DMS53 (cell line): ENCODE data around the gene AIM2.
A peak's percentile ranks its signal among the peaks of the same experiment; 100 is the strongest.
"Not testable (repeated sequence)": the region's sequence is repeated elsewhere in the genome, so short reads cannot be mapped to it uniquely, and the experiment has no call there.

Experiments
- DNase-seq: peaks from one replicate; lab custom pipeline; 2025; lab: John Stamatoyannopoulos, UW

AIM2 gene

DNA sequence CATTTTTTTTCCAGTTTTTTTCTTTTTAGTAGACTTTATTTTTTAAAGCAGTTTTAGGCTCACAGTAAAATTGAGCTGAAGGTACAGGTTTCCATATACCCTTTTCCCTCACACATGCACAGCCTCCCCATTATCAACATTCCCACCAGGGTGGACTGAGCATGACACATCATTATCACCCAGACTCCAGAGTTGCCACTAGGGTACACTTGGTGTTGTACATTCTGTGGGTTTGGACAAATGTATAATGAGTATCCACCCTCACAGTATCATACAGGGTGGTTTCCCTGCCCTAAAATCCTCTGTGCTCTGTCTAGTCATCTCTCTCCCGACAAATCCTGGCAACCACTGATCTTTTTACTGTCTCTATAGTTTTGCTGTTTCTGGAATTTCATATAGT is 3.0 kb upstream of the AIM2 start:
- DNase-seq: no peak

DNA sequence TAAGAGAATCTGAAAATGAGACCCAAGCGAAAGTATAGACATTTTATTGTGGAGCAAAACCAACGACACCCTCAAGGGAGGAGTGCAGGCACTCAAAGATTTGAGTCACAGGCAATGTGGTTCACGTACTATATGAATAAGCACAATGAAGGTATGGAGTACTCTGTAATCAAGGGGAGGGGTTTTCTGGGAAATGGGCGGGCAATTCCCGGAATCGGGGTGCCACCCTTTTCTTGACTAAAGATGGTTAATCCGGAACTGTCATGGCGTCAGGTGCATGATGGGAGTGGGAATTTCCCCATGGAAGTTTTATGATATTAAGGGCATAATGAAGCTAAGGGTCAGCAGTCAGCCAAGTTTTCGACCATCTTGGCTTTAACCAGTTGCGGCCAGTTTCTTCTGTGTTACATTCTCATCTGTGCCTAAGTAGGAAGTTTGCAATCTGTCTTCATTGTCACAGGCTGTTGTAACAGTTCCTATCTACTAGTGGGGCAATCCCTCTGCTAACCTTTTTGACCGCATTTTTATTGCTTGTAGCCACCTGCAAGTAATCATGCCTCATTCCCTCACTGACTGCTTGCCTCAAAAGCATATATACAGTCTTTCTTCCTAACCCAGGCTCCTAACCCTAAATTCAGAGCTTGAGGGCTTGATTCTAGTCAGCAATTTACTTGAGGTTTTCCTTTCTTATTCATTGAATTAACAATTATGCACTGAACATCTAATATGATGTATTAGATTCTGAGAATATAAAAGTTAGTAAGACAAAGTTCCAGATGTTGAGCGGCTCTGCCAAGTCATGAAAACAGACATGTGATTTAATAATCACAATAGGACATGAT is 775 bp upstream of the AIM2 start:
- no peak for DNase-seq

DNA sequence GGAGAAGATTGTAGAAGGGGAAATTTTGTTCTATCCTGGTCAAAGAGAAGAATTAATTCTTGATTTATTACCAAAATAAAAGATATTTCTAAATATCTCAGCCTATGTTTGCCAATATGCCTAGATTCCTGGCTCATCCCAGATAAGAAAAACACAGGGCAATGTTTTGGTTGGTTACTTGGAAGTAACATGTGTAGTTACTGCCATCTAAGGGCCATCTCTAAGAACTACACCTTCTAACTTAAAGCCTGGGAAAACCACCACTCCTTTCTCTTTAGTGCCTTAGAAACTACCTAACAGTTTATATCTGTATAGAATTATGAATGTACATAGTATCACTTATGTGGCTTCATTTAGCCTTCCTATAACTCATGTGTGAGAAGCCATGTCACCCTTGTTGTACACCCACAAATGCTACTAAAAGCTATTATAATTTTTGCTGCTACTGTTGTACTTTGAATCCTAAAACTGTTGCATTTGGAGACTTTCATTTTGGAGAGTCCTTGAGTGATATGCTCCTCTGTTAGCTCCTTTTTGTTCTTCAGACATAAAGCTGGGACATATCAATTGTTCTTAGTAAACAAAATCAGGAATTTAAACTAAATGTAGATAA is 4.5 kb downstream of the AIM2 start:
- peak; percentile 81 for DNase-seq

DNA sequence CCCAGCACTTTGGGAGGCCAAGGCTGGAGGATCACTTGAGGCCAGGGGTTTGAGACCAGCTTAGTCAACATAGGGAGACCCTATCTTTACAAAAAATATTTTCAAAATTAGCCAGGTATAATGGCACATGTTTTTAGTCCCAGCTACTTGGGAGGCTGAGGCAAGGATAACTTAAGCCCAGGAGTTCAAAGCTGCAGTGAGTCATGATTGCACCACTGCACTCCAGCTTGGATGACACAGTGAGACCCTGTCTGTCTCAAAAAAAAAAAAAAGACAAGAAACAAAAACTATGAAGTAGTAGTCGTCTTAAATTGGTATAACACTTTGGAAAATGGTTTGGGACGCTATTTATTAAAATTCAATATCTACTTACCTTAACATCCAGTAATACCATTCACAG is 7.7 kb downstream of the AIM2 start:
- no peak for DNase-seq

DNA sequence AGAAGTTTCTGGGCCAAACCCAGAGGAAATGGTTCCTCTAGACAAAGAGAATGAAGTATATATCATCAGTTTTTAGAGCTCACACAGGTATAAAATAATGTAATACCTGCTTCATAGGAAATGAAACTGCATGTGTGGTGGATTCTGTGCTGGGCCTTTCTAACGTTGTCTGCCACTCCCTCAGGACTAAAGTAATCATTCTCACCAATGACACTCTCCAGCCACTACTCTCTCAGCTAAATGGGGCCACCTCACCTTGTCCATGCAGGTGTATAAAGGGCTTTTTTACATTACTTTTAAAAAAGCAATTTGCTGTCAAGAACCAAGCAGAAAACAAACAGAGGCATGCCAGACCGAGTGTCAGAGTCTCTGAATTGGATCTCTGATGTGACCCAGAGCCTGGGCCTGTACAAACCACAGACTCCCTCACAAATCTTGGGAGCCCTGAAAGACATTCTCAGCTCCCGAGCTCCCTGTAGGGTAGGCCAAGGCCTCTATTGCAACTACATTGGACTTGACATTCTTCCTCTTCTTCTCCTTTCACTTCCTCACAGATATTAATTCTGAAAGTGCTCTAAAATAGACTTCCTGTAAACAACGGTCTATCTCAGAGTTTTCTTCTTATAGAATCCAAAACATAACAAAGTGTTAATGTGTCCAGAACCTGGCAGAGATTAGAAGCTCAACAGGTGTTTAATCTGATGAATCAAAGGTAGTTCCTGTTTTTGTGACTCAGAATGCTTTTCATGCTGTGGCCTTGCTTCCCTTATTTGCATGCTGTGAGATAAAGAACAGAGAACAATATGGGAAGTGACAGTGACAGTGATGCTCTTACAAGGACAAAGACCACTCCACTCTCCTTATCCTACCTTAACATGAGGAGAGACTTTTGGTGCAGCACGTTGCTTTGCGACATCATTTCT is 8.6 kb downstream of the AIM2 start:
- DNase-seq: peak; percentile 7

DNA sequence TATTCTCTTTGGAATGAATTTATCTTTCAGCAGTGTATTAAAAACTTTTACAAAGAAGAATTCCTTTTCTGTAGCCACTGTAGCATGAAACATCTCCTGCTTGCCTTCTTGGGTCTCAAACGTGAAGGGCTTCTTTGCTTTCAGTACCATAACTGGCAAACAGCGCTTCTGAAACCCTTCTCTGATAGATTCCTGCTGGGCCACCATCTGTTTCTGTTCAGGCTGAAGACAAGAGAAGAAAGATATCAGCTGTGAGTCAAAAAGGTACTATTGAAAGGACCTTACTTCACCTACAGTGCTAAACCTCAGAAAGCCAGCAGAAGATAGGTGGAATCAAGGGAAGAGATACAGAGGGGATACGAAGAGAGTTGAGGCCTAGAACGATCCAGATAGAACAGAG is 10.5 kb downstream of the AIM2 start:
- no peak for DNase-seq

DNA sequence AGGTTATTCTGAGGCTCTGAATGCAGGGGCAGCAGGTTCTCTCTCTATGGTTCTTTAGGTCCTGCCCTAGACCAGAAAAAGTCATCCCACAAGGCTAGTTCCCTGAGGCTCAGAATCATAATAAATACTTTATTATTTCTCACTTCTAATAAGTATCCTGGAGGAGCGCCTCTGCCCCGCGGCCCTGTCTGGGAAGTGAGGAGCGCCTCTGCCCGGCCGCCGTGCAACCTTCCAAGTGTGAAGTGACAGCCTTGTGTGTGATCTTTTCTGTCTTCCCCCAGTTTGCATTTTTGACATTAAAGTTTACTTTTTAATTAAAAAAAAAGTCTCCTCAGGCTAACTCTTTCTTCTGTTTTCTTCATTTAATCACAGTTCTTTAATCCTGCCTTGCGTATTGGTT is 11.5 kb downstream of the AIM2 start:
- no peak for DNase-seq

DNA sequence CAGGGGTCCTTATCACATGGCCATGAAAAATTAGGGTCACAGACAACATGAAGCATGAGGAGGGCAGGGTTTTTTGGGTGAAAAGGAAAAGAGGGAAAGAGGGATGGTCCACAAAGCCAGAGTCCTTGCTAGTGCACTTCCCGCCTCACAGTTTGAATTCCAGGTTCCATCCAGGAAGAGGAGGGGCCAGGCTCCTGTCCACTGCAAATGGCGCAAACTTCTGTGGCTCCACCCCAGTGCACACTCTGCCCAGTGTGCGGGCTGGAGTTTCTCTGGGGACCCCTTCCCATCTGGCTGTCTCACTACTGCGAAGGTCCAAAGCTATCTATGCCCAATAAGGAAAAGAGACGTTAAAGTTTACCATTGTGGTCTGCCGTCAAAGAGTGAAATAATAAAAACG is 17.8 kb downstream of the AIM2 start:
- no peak for DNase-seq

DNA sequence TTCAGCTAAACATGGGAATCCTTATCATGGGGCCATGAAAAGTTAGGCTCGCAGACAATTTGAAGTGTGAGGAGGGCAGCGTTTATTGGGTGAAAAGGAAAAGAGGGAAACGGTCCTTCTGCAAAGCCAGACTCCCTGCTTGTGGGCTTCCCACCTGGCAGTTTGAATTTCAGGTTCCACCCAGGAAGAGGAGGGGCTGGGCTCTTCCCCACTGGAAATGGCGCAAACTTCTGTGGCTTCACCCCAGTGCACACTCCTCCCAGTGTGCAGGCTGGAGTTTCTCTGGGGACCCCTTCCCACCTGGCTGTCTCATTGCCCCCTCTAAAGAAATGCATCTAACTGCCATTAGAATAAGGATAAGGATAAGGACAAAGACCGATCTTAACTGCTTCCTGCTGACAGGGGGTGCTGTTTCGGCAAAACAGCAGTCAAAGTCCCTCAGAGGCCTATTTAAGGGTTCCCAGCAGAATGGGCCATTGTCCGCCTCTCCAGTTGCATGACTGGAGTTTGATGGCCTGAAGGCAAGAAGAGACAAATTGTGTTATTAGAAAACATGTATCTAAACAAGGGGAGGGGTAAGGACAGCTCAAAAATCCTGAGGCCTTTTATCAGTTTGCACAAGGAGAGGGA is 20.4 kb downstream of the AIM2 start:
- no peak for DNase-seq

DNA sequence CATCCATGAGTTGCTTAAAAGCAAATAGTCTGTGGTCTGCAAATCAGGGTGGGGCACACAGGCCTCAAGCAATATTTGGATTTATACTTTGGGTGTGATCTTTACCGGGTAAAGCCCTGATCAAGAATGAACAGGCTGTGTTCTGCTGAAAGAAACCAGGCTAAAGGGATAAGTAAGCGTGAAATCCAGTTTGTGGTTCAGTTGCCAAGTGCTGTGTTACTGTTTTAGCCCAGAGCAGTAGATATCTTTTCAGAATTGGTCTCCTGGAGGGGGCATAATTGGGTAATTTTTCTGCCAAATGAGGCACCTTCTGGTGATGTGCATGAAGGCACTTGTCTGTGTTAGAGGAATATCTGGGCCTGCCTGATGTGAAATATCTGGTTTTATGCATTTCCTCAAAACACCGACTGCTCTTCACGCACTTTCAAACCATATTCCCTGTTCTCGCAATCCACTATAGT is 21.4 kb downstream of the AIM2 start:
- no peak for DNase-seq

DNA sequence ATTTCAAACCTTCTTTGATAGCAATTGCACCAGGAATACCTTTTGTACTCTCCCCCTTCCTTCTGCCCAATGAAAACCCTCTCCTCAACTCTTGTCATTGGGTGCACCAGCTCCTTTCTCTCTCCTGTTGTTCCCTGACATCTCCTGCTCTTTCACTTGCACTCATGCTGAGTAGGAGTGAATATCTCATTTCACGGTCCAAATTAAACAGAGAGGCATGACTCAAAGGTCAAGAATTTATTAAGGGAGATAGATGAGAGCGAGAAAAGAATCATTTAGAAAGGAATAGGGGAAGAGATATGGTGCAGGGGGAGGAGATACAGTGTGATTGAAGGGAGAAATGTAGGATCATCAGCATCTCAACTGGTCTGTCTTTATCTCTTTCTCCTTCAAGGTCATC is 22.1 kb downstream of the AIM2 start:
- peak; percentile 40 for DNase-seq

DNA sequence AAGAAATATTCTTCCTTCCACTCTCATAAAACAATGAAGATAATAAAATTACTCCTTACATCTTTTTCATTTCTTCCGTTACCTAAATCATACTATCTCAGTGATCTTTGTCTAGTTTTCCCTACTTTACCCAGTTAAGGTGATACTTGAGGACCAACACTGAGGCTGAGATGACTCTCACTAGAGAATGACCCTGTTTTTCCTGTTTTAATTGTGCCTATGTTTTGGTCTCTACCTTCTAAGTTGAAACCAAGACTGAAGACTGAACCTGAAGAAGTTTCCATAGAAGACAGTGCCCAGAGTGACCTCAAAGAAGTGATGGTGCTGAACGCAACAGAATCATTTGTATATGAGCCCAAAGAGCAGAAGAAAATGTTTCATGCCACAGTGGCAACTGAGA is 25.1 kb downstream of the AIM2 start:
- no peak for DNase-seq

DNA sequence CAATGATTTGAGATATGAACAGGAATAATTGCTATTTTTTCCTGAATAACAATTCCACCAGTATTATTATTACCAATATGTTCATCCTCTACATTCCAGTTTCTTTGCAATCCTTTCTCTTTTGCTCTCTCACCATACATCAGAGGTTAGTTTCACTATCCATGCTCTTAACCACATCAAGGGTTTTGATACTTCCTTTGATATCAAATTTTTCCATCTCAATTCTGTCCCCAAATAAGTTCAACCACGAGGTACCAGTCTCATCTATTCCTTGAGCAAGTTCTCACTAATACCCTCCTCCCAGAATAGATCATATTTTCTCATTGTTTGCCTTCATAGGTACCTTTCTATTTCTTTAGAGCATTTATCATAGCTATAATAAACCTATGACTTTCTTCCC is 30.1 kb downstream of the AIM2 start:
- DNase-seq: not testable (repeated sequence)

DNA sequence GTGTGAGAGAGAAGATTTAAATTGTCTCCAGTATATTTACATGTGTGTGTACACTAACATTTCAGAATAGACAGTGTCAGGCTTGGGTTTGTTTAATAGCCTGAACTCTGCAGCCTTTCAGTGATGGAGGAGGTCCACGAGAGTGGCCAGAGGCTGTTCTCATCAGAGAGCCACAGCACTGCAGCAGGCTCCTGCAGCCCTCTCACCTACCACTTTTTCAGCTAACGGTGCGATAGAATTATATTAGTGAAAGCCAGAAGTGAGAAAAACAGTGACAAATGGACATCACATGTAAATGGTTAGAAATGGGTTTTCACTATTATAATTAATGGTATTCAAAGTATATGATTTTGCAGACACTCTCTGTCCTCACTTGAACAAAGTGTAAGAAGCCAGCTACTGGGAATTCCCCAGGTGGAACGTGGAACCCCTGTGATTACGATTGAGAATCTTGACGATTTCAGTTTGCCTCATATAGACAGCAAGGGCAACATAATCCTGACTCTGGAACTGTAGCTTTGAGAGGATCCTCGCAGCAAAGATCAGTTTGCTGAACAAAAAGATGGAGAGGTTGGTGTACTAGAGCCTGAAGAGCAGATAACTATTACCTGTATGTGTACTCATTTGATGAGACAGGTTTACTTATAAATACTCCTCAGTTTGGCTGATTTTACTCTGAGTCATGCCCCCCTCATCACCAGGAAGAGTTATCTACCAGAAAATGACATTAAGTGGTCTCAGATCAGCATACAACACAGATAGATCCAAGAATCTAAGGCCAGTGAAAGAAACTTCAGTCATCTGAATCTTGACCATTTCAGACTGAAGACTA is 35.5 kb downstream of the AIM2 start:
- DNase-seq: no peak

DNA sequence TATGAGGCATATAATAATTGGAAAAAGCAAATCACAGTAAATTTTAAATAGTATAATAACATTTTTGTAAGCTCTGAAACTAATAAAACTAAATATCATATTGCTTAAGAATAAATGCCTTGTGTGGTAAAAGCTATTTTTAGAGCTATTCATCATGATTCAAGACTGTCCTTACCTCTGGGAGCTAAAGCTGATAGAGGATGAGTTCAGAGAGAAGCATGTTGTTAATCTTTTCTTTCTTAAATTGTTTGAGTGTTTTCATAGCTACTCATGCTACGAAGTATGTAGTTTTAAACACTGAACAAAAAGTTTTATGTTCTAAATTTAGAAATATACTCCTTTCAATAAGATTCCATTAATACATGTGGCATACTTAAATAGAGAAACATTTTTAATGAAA is 36.4 kb downstream of the AIM2 start:
- no peak for DNase-seq

DNA sequence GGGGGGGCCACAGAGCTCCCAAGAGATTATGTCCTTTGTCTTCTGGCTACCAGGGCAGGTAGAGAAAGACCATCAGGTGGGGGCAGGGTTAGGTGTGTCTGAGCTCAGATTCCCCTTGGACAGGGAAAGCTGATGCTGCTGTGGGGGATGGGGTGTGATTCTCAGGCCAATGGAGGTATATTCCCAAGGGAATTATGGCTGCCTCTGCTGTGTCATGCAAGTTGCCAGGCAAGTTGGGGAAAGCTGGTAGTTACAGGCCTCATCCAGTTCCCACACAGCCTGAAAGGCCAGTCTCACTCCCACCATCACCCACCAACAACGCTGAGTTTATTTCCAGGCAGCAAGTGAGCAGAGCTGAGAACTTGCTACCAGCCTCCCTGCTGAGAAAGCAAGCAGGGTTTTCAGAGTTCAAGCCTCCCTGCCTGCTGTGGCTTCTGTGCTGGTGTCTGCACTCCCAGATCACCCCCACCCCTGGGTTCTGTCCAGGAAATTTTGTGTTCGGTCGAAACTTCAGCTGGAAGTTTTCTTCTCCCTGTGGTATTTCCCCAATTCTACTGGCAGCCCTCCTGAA is 45.6 kb downstream of the AIM2 start:
- DNase-seq: no peak

DNA sequence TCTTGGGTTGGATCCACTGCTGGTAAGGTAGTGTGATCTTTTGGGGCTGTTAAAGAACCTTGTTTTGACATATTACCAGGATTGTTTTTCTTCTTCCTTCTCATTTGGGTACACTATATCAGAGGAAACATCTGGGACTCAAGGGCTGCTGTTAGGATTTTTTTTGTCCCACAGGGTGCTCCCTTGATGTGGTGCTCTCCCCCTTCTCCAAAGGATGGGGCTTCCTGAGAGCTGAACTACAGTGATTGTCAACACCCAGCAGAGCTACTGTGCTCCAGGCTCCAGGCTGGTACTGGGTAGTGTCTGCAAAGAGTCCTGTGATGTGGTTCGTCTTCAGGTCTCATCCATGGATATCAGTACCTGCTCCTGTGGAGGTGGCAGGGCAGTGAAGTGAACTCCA is 46.3 kb downstream of the AIM2 start:
- no peak for DNase-seq

DNA sequence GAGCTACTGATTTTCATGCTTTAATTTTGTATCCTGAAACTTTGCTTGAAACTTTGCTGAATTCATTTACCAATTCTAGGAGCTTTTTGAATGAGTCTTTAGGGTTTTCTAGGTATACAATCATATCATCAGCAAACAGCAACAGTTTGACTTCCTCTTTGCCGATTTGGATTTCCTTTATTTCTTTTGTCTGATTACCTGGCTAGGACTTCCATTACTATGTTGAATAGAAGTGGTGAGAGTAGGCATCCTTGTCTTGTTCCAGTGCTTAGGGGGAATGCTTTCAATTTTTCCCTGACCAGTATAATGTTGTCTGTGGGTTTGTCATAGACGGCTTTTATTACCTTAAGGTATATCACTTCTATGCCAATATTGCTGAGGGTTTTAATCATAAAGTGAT is 49.7 kb downstream of the AIM2 start:
- not testable (repeated sequence) for DNase-seq

DNA sequence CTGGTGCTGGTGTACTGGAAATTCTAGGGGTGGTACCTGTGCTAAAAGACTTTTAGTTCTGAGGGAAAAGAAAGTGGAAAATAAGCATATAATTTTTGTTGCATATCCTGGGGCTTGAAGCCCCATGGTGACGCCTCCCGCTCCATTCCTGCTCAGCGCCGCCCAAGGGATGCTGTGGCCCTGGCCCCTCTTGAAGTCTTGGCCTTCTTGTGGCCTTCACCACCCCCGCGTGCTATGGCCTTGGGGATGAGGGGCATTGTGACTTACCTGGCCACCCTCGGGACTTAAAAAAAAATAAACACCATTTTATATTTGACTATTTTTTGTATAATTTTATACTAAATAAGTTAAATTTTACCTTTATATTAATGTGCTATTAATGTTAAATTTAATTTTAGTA is 51.5 kb downstream of the AIM2 start:
- DNase-seq: no peak

DNA sequence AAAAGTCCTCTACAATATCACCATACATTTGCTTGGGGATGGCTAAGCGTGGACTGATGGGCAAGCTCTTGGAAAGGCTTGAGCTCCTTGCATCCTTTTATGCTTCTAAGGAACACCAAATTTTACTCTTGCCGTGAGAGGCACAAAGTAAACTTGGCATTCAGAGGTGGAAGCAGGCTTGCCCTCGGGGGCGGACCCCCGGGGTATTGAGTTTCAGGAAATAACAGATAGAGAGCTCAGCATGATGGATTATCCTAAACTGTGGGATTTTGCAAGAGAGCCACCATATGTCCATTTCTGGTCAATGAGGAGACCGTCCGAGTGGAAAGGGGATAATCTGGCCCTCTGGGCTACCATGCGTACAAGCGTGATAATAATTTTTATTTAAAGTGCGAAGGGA is 52.8 kb downstream of the AIM2 start:
- DNase-seq: no peak

DNA sequence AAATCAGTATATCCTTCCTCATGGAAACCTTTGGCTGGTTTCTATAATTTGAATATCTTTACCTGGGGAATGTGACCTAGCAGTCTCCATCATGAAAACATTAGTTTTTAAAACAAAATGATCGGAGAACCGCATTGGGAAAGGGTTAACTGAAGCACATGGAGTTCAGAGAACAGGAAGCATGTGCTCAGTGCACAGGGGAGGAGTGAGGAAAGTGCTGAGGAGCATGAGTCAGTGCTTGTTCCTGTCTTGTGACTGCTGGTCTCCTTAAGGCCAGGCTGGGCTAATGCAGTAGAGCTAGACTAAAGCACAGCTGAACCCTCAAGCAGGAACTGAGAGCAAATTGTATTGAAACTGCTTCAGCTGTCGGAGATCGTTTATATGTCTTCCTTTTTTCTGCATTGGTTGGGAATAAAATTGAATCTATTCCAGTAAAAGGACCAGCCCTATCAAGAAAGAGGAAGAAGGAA is 61.1 kb downstream of the AIM2 start:
- peak; percentile 29 for DNase-seq
